ENCODE results near the gene MRGPRF.

The MRGPRF gene

DNA sequence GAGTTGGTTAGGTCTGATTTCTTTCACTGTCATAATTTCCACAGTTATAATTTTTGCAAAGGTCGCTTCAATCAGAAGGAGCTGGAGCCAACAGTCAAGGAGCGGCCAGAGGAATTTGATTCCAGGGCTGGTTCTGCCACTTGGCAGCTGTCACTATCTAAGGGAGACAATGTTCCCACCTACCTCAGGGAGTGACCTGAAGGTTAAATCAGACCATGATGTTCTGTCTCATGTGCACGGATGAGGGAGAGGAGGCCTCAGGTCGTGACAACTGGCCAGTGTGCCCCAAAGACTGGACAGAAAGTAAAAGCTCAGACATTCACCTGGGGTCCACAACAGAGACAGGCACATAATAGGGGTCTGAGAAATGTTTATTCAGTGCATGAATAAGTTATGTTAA is 39.8 kb downstream of the MRGPRF start:
- TF ChIP-seq SPI1 (IDR thresholded peaks at IDR 0.05; ENCODE audit: low read depth, low read length): no peak
- no peak for TF ChIP-seq POU2F2 (IDR thresholded peaks at IDR 0.05; ENCODE audit: low read depth, low read length)
- TF ChIP-seq POLR2AphosphoS5 (IDR thresholded peaks at IDR 0.05; ENCODE audit: low read depth, low read length): no peak
- TF ChIP-seq PAX5 (IDR thresholded peaks at IDR 0.05; ENCODE audit: insufficient read depth, low read length, severe bottlenecking): no peak
- TF ChIP-seq TAF1 (IDR thresholded peaks at IDR 0.05; ENCODE audit: low read depth, low read length): no peak
- no peak for TF ChIP-seq POLR2A (IDR thresholded peaks at IDR 0.05; ENCODE audit: low read depth, low read length)
- DNase-seq (ENCODE audit: insufficient read length, low spot score) (no peak), FAIRE-seq (no peak)

- DNase-seq (ENCODE audit: insufficient read length, low spot score) (no peak), FAIRE-seq (no peak)
- TF ChIP-seq PAX5 (IDR thresholded peaks at IDR 0.05; ENCODE audit: insufficient read depth, low read length, severe bottlenecking) (no peak), POLR2AphosphoS5 (IDR thresholded peaks at IDR 0.05; ENCODE audit: low read depth, low read length) (no peak), TAF1 (IDR thresholded peaks at IDR 0.05; ENCODE audit: low read depth, low read length) (no peak), POU2F2 (IDR thresholded peaks at IDR 0.05; ENCODE audit: low read depth, low read length) (no peak), POLR2A (IDR thresholded peaks at IDR 0.05; ENCODE audit: low read depth, low read length) (no peak), SPI1 (IDR thresholded peaks at IDR 0.05; ENCODE audit: low read depth, low read length) (no peak)
Measured at GRCh38 chr11:68970921-68971636, 42.0 kb downstream of the MRGPRF start.

DNA sequence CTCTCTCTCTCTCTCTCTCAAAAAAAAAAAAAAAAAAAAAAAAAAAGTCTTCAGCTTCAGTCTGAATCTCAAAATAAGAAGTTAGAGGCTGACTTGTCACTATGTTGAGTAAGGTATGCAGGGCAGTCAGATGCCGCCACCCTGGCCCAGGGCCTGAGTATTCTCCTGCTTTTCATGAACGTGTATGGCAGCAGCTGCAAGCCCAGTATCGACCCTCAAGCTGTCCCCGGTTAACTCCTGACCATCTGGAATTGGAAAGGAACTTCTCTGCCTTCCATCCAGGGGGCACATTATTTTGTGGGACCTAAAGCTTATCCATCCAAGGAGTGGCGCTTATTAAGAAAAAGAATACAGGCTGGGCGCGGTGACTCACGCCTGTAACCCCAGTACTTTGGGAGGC is 43.7 kb downstream of the MRGPRF start:
- no peak for TF ChIP-seq PAX5 (IDR thresholded peaks at IDR 0.05; ENCODE audit: insufficient read depth, low read length, severe bottlenecking)
- TF ChIP-seq POLR2AphosphoS5 (IDR thresholded peaks at IDR 0.05; ENCODE audit: low read depth, low read length): no peak
- TF ChIP-seq SPI1 (IDR thresholded peaks at IDR 0.05; ENCODE audit: low read depth, low read length): no peak
- TF ChIP-seq POLR2A (IDR thresholded peaks at IDR 0.05; ENCODE audit: low read depth, low read length): no peak
- TF ChIP-seq TAF1 (IDR thresholded peaks at IDR 0.05; ENCODE audit: low read depth, low read length): no peak
- no peak for TF ChIP-seq POU2F2 (IDR thresholded peaks at IDR 0.05; ENCODE audit: low read depth, low read length)
- DNase-seq (ENCODE audit: insufficient read length, low spot score): no peak
- no peak for FAIRE-seq

DNA sequence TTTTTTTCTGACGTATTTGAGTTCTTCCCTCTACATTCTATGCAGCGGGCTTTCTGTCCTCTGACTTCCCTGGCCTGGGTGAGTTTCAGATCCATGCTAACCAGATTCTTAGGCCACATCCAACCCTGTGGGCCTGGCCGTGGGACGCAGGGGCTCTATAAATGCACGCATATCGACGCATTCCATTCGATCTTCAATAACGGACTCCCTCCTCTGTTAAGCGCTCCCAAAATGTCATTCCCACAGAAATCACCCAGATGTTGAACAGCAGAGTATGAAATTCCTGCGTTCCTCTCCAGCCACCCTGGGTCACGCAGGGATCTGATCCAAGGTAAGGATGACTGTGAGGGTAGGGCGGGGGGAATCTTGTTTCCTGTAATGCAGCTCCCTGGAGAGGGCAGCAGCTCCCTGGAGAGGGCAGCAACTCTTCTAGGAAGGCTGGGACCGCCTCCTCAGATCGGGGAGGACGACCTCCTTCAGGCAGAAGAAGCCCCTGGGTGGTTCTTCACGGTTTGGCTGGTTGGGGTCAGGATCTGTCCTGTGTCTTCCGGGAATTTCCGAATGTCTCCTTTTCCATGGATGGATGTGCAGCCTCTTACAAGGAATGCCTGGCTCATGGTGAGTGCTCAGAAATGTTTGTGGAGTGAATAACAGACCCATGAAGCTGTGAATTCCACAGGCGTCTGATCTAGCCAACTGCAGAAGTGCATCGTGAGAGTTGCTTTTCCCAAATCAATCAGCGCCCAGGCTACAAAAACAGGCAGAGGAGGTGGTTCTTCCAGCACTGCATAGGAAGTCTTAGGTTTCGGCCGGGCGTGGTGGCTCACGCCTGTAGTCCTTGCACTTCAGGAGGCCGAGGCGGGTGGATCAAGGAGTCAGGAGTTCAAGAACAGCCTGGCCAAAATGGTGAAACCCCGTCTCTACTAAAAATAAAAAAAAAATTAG is 44.5 kb downstream of the MRGPRF start:
- FAIRE-seq (no peak), DNase-seq (ENCODE audit: insufficient read length, low spot score) (no peak)
- TF ChIP-seq TAF1 (IDR thresholded peaks at IDR 0.05; ENCODE audit: low read depth, low read length) (no peak), POU2F2 (IDR thresholded peaks at IDR 0.05; ENCODE audit: low read depth, low read length) (no peak), SPI1 (IDR thresholded peaks at IDR 0.05; ENCODE audit: low read depth, low read length) (no peak), POLR2AphosphoS5 (IDR thresholded peaks at IDR 0.05; ENCODE audit: low read depth, low read length) (no peak), PAX5 (IDR thresholded peaks at IDR 0.05; ENCODE audit: insufficient read depth, low read length, severe bottlenecking) (no peak), POLR2A (IDR thresholded peaks at IDR 0.05; ENCODE audit: low read depth, low read length) (no peak)

DNA sequence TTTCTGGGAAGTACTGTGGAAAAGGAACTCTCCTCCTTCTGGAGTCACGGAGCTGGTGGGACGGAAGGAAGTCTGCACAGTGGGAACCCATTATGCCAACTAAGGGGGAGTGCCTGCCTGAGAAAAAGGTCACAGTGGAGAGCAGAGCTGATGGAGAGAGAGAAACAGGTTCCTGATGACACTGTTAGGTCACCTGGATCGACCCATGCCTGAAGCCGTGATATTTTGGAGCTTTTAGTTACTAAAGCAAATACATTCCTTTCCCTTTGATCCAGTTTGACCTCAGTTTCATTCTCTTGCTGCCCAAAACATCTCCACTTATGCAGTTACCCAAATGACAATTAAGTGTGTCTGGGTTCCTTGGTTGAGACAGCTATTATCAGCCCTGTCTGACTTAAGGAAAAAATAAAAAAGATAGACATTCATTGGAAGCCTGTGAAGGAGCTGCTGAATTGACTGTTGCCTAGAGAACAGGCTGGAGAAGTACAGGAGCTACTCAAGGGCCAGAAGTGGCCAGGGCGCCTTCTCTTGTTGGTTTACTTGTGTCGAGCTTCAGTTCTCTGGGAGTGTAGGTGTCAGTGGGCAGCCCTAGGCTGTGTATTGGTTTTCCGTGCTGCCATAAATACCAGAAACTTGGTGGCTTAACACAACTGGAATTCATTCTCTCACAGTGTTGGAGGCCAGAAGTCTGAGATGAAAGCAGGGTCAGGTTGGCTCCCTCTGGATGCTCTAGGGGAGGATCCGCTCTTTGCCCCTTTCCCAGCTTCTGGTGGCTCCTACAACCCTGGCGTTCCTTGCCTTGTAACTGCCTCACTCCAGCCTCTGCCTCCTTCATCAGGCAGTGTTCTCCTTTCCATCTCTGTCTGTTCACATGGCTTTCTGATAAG is 45.9 kb downstream of the MRGPRF start:
- TF ChIP-seq POU2F2 (IDR thresholded peaks at IDR 0.05; ENCODE audit: low read depth, low read length) (no peak), PAX5 (IDR thresholded peaks at IDR 0.05; ENCODE audit: insufficient read depth, low read length, severe bottlenecking) (no peak), POLR2AphosphoS5 (IDR thresholded peaks at IDR 0.05; ENCODE audit: low read depth, low read length) (no peak), POLR2A (IDR thresholded peaks at IDR 0.05; ENCODE audit: low read depth, low read length) (no peak), SPI1 (IDR thresholded peaks at IDR 0.05; ENCODE audit: low read depth, low read length) (no peak), TAF1 (IDR thresholded peaks at IDR 0.05; ENCODE audit: low read depth, low read length) (no peak)
- FAIRE-seq: no peak
- no peak for DNase-seq (ENCODE audit: insufficient read length, low spot score)

DNA sequence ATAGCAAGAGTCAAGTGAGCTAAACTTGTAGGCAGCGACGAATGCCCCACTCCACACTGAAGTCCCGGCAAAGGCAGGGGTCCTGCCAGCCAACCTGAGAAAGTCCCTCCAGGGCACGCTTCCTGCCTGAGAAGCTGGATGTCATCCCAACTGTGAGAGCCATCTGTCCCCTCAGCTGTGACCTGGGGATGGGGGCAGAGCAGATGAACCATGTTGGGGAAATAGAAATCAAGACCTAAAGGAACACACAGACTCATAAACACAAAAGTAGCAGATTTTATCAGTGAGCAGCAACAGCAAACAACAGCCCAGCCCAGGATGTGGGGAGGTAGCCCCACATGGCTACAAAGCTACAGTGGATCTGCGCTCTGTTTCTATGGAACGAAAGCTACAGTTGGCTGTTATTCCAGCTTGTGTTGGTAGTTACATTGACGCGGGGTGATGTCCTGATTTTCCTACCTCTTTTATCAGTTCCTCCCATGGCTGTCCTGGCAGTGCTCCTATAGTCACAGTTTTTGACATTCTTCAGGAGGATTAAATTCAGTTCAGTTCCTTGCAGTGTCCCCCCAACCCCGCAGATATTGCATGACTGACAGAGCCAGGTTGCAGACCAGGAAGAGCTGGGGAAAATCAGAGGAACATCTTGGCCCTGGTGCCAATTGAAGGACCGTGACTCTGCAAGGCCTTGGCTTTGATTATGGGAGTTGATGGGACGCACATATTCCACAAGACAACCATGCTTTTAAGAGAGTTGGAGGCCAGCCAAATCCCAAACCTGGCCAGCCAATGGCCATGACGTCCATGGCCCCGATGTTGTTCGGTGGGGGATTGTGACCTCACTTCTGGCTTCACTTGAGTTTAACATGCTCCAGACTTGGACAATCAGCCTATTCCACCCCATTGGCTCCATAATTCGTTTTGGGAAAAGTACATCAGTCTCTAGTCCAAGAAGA is 46.9 kb downstream of the MRGPRF start:
- TF ChIP-seq POLR2A (IDR thresholded peaks at IDR 0.05; ENCODE audit: low read depth, low read length) (no peak), SPI1 (IDR thresholded peaks at IDR 0.05; ENCODE audit: low read depth, low read length) (no peak), TAF1 (IDR thresholded peaks at IDR 0.05; ENCODE audit: low read depth, low read length) (no peak), PAX5 (IDR thresholded peaks at IDR 0.05; ENCODE audit: insufficient read depth, low read length, severe bottlenecking) (no peak), POU2F2 (IDR thresholded peaks at IDR 0.05; ENCODE audit: low read depth, low read length) (no peak), POLR2AphosphoS5 (IDR thresholded peaks at IDR 0.05; ENCODE audit: low read depth, low read length) (no peak)
- no peak for DNase-seq (ENCODE audit: insufficient read length, low spot score)
- FAIRE-seq: no peak

GRCh38 chr11:68963779-68964178 is 49.3 kb downstream of the MRGPRF start:
- FAIRE-seq (peak; percentile 91), DNase-seq (ENCODE audit: insufficient read length, low spot score) (no peak)
- TF ChIP-seq TAF1 (IDR thresholded peaks at IDR 0.05; ENCODE audit: low read depth, low read length): no peak
- TF ChIP-seq POLR2A (IDR thresholded peaks at IDR 0.05; ENCODE audit: low read depth, low read length): no peak
- TF ChIP-seq POLR2AphosphoS5 (IDR thresholded peaks at IDR 0.05; ENCODE audit: low read depth, low read length): no peak
- no peak for TF ChIP-seq POU2F2 (IDR thresholded peaks at IDR 0.05; ENCODE audit: low read depth, low read length)
- no peak for TF ChIP-seq PAX5 (IDR thresholded peaks at IDR 0.05; ENCODE audit: insufficient read depth, low read length, severe bottlenecking)
